Measurements from ENCODE around the gene SAFB.

Gene SAFB

DNA sequence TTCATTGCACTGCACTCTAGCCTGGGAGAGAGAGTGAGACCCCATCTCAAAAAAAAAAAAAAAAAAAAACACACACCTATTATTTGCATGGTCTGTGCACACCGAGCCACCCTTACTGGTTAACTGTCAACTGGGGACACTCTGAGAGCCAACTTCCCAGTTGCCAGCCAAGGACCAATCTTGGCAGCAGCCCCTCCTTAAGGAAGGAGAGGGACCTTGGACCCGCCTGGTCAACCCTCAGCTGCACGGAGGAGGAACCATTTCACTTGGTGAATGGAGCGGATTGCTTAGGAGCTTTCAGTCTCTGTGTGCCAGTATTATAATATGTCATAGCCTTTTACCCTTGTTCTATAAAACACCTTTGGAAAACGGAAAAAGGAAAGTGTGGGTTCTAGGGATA, 32.5 kb downstream of the SAFB start:
- in situ Hi-C loops (cut with MboI; ENCODE audit: low pct_unique_long_range_greater_than_20kb, low sequenced_read_pairs, unreplicated experiment) = no loop called here
- TF ChIP-seq, protein P1, sequence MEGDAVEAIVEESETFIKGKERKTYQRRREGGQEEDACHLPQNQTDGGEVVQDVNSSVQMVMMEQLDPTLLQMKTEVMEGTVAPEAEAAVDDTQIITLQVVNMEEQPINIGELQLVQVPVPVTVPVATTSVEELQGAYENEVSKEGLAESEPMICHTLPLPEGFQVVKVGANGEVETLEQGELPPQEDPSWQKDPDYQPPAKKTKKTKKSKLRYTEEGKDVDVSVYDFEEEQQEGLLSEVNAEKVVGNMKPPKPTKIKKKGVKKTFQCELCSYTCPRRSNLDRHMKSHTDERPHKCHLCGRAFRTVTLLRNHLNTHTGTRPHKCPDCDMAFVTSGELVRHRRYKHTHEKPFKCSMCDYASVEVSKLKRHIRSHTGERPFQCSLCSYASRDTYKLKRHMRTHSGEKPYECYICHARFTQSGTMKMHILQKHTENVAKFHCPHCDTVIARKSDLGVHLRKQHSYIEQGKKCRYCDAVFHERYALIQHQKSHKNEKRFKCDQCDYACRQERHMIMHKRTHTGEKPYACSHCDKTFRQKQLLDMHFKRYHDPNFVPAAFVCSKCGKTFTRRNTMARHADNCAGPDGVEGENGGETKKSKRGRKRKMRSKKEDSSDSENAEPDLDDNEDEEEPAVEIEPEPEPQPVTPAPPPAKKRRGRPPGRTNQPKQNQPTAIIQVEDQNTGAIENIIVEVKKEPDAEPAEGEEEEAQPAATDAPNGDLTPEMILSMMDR (IDR thresholded peaks at IDR 0.05; ENCODE audit: extremely low read depth, insufficient read depth, missing control alignments) = no peak
- DNase-seq (ENCODE audit: low spot score) = no peak

- TF ChIP-seq, protein P1 (IDR thresholded peaks at IDR 0.05; ENCODE audit: extremely low read depth, insufficient read depth, missing control alignments) = no peak
- no peak for DNase-seq (ENCODE audit: low spot score)
- in situ Hi-C loops (cut with MboI; ENCODE audit: low pct_unique_long_range_greater_than_20kb, low sequenced_read_pairs, unreplicated experiment) = no loop called here
Observed at GRCh38 chr19:5661483-5661882, 38.6 kb downstream of the SAFB start.

DNA sequence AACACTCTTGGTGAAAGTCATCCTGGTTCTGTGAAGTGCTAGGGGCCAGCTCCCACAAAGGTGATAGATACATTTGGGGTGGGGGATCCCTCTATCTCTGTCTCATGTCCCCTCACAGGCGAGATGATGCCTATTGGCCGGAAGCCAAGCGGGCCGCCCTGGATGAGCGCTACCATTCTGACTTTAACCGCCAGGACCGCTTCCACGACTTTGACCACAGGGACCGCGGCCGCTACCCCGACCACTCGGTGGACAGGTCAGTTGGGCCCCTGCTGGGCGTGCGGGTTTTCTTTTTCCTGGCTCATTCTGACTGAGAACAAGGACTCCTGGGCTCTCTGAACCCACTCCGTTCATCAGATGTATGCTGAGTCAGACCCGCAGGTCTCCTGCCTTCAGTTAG, 41.0 kb downstream of the SAFB start:
- TF ChIP-seq, protein P1 (IDR thresholded peaks at IDR 0.05; ENCODE audit: extremely low read depth, insufficient read depth, missing control alignments) = no peak

DNA sequence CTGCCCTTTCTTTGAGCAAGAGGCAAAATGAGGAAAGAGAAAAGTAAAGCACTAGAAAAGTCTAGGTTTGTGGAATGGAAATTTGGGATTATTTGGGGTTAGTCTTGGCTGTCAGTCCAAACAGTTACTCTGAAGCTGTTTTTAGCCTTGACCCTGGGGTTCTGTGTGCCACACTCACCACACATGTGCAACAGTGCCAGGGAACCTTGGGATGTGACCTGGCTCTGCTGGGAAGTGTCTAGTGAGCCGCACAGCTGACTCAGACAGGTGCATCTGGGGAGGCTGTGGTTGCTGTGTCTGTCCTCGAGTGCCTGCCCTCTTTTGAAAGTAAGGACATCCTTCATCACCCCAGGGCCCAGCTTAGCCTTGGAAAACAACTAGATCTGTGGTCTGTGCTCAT, 41.6 kb downstream of the SAFB start:
- in situ Hi-C loops (cut with MboI; ENCODE audit: low pct_unique_long_range_greater_than_20kb, low sequenced_read_pairs, unreplicated experiment) = no loop called here
- DNase-seq (ENCODE audit: low spot score) = no peak
- TF ChIP-seq, protein P1 (IDR thresholded peaks at IDR 0.05; ENCODE audit: extremely low read depth, insufficient read depth, missing control alignments) = no peak

More for the DNA sequence above, 41.0 kb downstream of the SAFB start:
- DNase-seq (ENCODE audit: low spot score) = no peak
- in situ Hi-C loops (cut with MboI; ENCODE audit: low pct_unique_long_range_greater_than_20kb, low sequenced_read_pairs, unreplicated experiment) = no loop called here

DNA sequence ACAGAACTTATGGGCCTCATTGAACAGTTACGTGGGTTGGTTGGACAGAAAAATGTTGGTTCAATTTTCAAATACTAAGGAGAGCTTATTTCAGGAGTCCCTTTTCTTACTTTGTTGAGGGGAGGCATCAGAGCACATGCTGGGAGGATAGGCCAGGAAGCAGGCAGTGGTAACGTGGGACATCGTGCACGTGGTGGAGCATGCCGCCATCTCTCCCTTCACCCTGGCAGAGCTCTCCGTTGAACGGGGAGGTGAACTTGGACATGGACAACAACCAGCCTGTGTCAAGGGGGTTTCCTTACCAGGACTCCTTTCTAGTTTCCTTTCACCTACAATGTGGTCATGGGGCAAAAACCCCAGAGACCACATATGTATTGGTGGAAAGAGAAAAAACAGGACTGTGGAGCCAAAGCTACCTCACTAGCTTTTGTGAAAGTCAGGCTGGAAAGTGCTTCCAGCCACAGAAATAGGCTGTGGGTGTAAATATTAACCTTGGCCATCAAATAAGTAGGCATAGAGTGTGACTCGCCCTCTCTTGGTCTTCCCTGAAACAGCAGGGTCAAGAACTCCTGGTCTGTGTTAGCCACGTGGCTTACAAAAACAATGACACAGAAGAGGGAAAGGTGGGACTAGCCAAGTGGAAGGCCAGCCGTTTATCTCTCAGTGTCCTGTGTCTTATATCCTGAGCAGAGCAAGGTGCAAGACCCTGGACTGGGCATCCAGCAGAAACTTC, 43.1 kb downstream of the SAFB start:
- in situ Hi-C loops (cut with MboI; ENCODE audit: low pct_unique_long_range_greater_than_20kb, low sequenced_read_pairs, unreplicated experiment) = no loop called here
- TF ChIP-seq, protein P1 (IDR thresholded peaks at IDR 0.05; ENCODE audit: extremely low read depth, insufficient read depth, missing control alignments) = peak; percentile 12
- DNase-seq (ENCODE audit: low spot score) = peak; percentile 52

DNA sequence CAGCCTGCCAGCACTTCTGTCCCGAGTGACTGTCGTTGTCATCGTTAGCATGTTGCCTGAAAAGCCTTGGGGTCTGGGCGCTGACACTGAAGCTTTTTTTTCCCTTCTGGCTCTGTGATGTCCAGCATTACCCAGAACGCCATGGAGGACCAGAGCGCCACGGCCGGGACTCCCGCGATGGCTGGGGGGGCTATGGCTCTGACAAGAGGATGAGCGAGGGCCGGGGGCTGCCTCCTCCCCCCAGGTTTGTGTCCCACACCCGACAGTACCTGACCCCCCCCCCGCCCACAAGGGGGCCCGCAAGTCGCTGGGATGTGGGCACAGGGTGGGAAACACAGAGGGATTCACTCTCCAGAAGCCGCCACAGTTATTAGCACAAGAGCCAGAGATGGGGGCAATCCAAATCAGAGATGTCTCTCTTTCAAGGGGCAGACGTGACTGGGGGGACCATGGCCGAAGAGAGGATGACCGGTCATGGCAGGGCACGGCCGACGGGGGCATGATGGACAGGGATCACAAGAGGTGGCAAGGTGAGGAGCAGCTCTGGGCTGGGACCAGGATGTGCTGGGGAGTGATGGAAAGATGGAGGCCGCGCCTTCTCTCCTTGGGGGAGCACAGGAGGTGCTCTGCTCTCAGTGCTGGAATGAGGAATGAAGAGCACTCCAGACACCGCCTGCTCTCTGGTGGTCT, 44.2 kb downstream of the SAFB start:
- in situ Hi-C loops (cut with MboI; ENCODE audit: low pct_unique_long_range_greater_than_20kb, low sequenced_read_pairs, unreplicated experiment) = no loop called here
- TF ChIP-seq, protein P1 (IDR thresholded peaks at IDR 0.05; ENCODE audit: extremely low read depth, insufficient read depth, missing control alignments) = no peak
- DNase-seq (ENCODE audit: low spot score) = no peak

Data from GM13977 (cell line).